ENCODE measurements around the gene RAB40C. TPM values are rescaled to one million over a fixed set of nuclear protein-coding genes. Genes with fewer than 3 reads are reported as not detected.

The RAB40C gene
- total RNA-seq, 1 experiment from 2014 or later = 13.3 TPM

DNA sequence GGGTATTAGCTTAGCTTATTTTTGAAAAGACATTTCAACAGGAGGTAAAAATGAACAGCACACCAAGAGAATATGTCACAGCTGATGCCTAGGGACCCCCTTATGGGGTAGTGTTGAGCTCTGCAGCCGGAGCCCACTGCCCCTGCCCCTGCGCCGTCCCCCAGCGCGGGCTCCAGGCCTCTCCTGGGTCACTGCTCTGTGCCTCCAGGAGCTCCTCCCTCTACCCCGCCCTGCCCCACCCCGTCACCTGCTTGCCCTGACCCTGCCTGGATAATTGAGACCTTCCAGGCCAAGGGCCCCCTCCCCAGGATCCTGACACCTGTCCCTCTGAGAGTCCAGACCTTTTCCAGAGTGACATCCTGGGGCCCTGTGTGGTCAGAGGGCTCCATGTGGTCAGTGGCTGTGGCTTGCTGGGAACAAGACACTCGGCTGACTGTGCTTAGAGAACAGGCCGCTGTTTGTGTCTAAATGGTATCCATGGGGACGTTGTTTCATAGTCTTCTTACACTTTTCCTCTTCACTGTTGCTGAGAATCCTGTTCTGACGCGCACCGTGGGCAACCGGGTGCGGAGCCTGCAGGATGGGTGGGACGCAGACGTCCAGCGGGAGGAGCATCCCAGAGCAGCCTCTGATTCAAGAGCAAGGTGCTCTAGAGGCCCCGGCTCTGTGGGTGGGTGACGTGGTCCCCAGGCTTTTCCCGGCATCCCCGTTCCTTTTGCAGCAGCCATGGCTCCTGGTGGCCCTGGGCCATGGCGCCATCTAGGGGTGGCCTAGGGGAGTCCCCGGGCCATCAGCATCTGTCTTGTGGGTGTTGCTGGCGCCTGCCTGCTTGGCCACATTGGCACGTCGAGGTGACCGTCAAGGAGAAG is 20.9 kb downstream of the RAB40C start:
- DNase-seq (ENCODE audit: low read depth) = no peak

DNA sequence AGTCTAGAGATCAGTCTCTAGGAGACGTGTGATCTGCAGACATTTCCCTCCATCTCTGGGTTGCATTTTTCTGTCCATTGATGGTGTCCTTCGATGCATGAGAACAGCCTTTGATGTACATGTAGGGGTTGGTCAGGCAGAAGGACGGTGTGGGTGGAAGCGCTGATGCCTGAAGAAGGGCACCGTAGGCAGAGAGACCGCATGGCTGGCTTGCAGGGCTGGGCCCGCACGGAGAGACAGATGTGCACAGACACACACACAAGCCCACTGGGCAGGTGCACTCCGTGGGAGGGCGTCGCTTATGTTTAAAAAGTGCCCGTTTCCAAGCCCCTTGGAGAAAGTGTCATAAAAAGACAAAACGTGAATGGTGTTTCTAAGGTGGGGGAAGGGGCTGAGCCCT is 25.3 kb downstream of the RAB40C start:
- DNase-seq (ENCODE audit: low read depth) = no peak

- DNase-seq (ENCODE audit: low read depth) = no peak
Measured at GRCh38 chr16:616733-617586, 27.1 kb downstream of the RAB40C start.

DNA sequence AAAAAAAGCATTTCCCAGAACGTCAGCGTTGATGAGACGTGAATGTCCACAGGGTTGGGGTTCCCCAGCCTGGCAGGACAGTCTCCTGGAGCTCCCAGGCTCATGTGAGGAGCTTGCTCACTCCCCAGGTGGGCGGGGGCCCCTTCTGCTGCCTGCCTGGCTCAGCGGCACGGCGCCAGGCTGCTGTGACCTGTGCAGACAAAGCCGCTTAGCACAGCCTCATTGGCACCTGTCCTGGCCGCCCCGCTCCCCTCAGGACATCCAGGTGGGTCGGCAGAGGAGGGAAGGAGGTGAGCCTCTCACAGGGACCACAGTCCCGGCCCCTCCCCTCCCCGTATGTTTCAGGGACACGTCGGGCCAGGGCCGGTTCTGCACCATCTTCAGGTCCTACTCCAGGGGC is 28.0 kb downstream of the RAB40C start:
- no peak for DNase-seq (ENCODE audit: low read depth)

- DNase-seq (ENCODE audit: low read depth) = no peak
Measured at GRCh38 chr16:619476-620100, 29.7 kb downstream of the RAB40C start.

DNA sequence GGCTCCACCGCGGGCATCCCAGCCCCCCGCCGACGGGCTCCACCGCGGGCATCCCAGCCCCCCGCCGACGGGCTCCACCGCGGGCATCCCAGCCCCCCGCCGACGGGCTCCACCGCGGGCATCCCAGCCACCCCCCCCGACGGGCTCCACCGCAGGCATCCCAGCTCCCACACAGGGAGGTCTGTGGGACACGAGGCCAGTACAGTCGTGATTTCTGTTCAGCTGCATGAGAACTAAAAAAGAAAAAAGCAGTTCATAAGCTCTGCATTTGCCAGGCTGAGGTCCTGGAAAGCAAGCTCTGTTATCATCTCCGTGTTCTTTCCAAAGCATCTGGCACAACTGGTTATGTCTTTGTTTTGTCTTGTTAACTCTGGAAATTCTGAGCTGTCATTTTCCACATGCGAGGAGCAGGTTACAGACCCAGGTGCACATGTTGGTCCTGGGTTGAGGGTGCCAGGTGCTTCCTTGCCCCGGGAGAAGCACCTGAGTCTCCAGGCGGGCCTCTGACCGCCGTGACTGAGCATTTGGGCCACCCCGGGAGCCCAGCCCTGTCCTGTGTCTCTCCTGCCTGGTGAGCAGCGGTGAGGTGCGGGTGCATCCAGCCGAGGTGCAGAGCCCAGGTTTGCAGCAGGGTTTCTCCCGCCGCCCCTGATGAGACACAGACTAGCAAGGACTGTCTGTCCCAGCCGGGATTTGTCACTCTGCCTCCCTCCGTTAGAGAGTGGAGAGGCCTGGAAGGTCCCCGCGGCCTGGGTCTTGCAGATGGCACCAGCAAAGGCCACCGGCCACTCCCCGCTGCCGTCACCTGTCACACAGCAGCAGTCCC is 31.0 kb downstream of the RAB40C start:
- DNase-seq (ENCODE audit: low read depth) = no peak

DNA sequence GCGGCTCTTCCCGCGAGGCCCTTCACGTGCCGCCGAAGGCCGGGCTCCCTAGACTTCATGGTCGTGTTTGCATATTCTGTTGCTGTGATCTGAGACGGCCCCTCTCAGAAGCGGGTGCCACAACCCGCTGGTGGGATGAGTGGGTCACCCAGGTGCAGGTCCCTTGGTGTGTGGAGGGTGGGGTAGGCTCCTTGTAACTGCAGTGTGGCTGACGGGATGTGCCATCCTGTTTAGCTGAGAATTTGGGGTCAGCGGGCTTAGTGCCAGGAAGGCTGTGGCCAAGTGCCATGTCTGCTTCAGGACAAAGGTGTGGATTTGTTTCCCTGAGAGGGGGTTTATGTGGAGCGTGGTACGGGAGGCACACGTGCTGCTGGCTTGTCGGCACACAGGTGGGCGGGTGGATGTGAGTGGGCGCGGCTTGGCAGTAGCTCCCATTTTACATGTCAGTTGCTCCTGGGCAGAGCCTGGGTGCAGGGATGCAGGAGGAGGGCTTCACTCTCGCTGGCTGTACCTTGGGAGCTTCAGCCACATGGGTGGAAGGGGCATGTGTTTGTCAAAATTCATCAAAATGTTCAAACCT is 31.8 kb downstream of the RAB40C start:
- no peak for DNase-seq (ENCODE audit: low read depth)

GRCh38 chr16:622920-623280 is 33.0 kb downstream of the RAB40C start:
- no peak for DNase-seq (ENCODE audit: low read depth)

GRCh38 chr16:624526-625070 is 34.7 kb downstream of the RAB40C start:
- no peak for DNase-seq (ENCODE audit: low read depth)

GRCh38 chr16:625117-625976 is 35.5 kb downstream of the RAB40C start:
- no peak for DNase-seq (ENCODE audit: low read depth)

- DNase-seq (ENCODE audit: low read depth) = no peak
Measured at GRCh38 chr16:625977-626765, 36.3 kb downstream of the RAB40C start.

DNA sequence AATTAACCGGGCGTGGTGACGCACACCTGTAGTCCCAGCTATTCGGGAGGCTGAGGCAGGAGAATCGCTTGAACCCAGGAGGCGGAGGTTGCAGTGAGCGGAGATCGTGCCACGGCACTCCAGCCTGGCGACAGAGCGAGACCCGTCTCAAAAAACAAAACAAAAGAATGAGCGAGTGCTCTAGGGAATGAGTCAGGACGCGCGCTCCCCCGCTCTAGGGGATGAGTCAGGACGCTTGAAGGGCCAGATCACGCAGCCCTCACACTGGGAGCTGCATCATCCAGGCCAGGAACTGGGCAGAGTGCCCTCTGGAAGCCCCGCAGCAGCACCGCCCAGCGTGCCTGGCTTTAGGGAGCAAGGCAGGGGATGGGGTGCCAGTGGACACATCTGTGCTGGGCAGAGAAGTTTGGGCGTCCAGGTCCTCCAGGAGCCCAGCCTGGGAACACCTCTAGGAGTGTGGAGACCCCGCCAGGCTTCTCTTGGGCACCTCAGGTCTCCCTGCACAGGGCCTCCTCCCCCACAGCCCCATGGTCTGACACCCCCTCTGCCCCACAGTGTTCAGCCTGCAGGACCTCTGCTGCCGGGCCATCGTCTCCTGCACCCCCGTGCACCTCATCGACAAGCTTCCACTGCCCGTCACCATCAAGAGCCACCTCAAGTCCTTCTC is 37.1 kb downstream of the RAB40C start:
- DNase-seq (ENCODE audit: low read depth) = peak; percentile 97

GRCh38 chr16:627454-628239 is 37.8 kb downstream of the RAB40C start:
- peak; percentile 75 for DNase-seq (ENCODE audit: low read depth)

- DNase-seq (ENCODE audit: low read depth) = no peak
Measured at GRCh38 chr16:628321-629061, 38.6 kb downstream of the RAB40C start.

DNA sequence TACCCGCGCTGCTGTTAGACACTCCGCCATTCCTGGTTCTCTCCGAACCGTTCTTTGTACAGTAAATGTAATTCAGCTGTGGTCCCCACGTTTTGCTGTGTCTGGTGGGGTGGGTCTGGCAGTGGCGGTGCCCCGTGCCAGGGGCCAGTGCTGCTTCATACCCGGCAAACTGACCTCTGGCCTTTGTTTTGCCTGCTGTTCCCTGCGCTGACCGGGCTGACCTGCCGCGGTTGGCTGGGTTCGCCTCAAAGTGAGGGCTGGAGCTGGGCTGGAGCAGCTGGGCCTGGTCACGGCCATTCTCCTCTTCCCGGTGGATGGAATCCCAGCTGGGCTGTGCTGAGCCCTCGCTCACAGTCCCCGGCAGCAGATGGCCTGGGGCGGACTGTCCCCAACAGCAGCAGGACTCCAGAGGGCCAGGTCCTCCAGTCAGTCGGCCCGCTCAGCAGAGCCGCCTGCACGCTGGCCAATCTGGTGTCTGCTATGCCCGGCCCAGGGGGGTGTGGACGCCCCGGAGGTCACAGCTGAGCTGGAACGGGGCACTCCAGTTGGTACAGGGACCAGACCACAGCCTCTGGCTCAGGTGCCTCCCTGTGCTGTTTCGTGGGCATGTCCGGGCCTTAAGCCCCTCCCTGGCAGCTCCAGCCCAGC is 39.4 kb downstream of the RAB40C start:
- no peak for DNase-seq (ENCODE audit: low read depth)

- DNase-seq (ENCODE audit: low read depth) = no peak
Measured at GRCh38 chr16:629833-630248, 40.0 kb downstream of the RAB40C start.
